NT2/D1 (cell line): Measurements from ENCODE around the gene CD34.

ENCODE experiments used
- SUZ12 ChIP-seq: IDR thresholded peaks from 2 replicates; pipeline ENCODE4 v1.6.1; 2011; ENCODE audit not compliant: insufficient read length, insufficient read depth; ENCODE audit errors: extremely low read depth
- YY1 ChIP-seq: IDR thresholded peaks from 2 replicates; pipeline ENCODE4 v1.6.1; 2011; ENCODE audit not compliant: insufficient read length, insufficient read depth
- ZNF274 ChIP-seq: IDR thresholded peaks from 2 replicates; pipeline ENCODE4 v1.6.1; 2011; ENCODE audit warnings: mild to moderate bottlenecking, low read depth, low read length

DNA sequence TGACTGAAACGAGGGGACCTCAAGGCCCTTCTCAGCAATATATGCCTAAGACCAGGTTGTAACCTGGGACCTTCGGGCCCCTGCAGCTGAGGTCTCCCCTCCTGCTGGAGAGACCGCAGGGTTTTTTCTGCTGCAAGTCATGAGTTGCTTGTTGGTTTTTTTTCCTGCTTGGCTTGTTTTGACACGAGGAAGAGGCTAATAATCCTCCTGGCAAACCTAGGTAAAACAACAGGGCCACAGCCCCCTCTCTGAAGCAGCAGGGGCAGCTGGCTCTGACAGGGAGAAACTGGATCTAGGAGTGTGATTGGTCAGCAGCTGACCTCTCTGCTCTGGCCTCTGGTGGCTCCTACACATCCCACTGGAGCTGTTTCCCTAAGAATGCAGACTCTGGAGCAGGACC lies 69.0 kb downstream of the CD34 start:
- TF ChIP-seq ZNF274 (no peak), SUZ12 (no peak), YY1 (no peak)
